NCI-H2081 (cell line): ENCODE data around the gene DKC1.
A peak's percentile ranks its signal among the peaks of the same experiment; 100 is the strongest.

Source experiments
- DNase-seq, 2 experiments: peaks; one replicate each; lab custom pipeline; 2025; lab: John Stamatoyannopoulos, UW

DKC1 gene

GRCh38 chrX:154762537-154763296, at the start of gene DKC1:
Gene DKC1, plus strand, starts transcription at chrX:154762864. Its CDS starts 102 bp downstream, at chrX:154762966.
- peak; percentile 86 to 91 for DNase-seq

GRCh38 chrX:154714925-154715324, 47.7 kb upstream of the DKC1 start:
- peak; percentile 4 to 28 for DNase-seq

- DNase-seq: no peak
Measured at GRCh38 chrX:154715825-154716224, 46.8 kb upstream of the DKC1 start.

GRCh38 chrX:154717824-154718223, 44.8 kb upstream of the DKC1 start:
- DNase-seq: no peak

- no peak for DNase-seq
Measured at GRCh38 chrX:154718616-154719015, 44.0 kb upstream of the DKC1 start.

- no peak for DNase-seq
Measured at GRCh38 chrX:154719132-154719675, 43.5 kb upstream of the DKC1 start.

- no peak for DNase-seq
Measured at GRCh38 chrX:154720067-154720466, 42.6 kb upstream of the DKC1 start.

- DNase-seq: no peak
Measured at GRCh38 chrX:154721155-154721554, 41.5 kb upstream of the DKC1 start.

- DNase-seq: no peak
Measured at GRCh38 chrX:154724993-154725756, 37.5 kb upstream of the DKC1 start.

GRCh38 chrX:154727418-154727817, 35.2 kb upstream of the DKC1 start:
- DNase-seq: no peak

GRCh38 chrX:154727871-154728270, 34.8 kb upstream of the DKC1 start:
- no peak for DNase-seq

GRCh38 chrX:154728431-154729190, 34.1 kb upstream of the DKC1 start:
- DNase-seq: no peak

GRCh38 chrX:154729439-154729838, 33.2 kb upstream of the DKC1 start:
- DNase-seq: no peak

- DNase-seq: no peak
Measured at GRCh38 chrX:154730253-154730891, 32.3 kb upstream of the DKC1 start.

- no peak for DNase-seq
Measured at GRCh38 chrX:154731184-154731583, 31.5 kb upstream of the DKC1 start.

- DNase-seq: no peak
Measured at GRCh38 chrX:154731881-154732280, 30.8 kb upstream of the DKC1 start.

- no peak for DNase-seq
Measured at GRCh38 chrX:154732421-154733065, 30.1 kb upstream of the DKC1 start.

GRCh38 chrX:154733066-154733425, 29.6 kb upstream of the DKC1 start:
- no peak for DNase-seq

- DNase-seq: no peak
Measured at GRCh38 chrX:154734061-154734781, 28.4 kb upstream of the DKC1 start.

- no peak for DNase-seq
Measured at GRCh38 chrX:154735695-154736393, 26.8 kb upstream of the DKC1 start.
